ENCODE results near the gene NUP62.

DNA sequence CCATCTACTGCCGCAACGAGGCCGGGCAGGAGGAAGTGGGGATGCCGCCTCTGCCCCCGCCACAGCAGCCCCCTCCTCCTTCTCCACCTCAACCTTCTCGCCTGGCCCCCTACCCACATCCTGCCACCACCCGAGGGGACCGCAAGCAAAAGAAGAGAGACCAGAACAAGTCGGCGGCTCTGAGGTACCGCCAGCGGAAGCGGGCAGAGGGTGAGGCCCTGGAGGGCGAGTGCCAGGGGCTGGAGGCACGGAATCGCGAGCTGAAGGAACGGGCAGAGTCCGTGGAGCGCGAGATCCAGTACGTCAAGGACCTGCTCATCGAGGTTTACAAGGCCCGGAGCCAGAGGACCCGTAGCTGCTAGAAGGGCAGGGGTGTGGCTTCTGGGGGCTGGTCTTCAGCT, 3.4 kb upstream of the NUP62 start:
- TF ChIP-seq RFX5 (IDR thresholded peaks at IDR 0.05; ENCODE audit: low read length), result no peak
- no peak for TF ChIP-seq CTCF (IDR thresholded peaks at IDR 0.05)
- no peak for TF ChIP-seq EZH2phosphoT487 (IDR thresholded peaks at IDR 0.05; ENCODE audit: borderline replicate concordance, low read depth)
- TF ChIP-seq ELF1 (IDR thresholded peaks at IDR 0.05), result no peak
- no peak for TF ChIP-seq FOXM1 (IDR thresholded peaks at IDR 0.05; ENCODE audit: low read depth)
- TF ChIP-seq RAD21 (IDR thresholded peaks at IDR 0.05; ENCODE audit: low read length), result no peak
- TF ChIP-seq NRF1 (IDR thresholded peaks at IDR 0.05; ENCODE audit: low read depth, low read length), result no peak
- no peak for TF ChIP-seq SIN3A (IDR thresholded peaks at IDR 0.05; ENCODE audit: borderline replicate concordance, low read depth, low read length)
- no peak for TF ChIP-seq TAF1 (IDR thresholded peaks at IDR 0.05; ENCODE audit: borderline replicate concordance, low read depth, low read length)
- TF ChIP-seq NFIC (IDR thresholded peaks at IDR 0.05; ENCODE audit: borderline replicate concordance), result no peak
- TF ChIP-seq EP300 (IDR thresholded peaks at IDR 0.05; ENCODE audit: borderline replicate concordance in 1 of 2, low read depth in 1 of 2, low read length in 1 of 2), result no peak

All from SK-N-SH (cell line).